ENCODE data around the gene AGTR1. TPM values are rescaled to one million over a fixed set of nuclear protein-coding genes. Genes with fewer than 3 reads are reported as not detected.
"Not testable (repeated sequence)": the region's sequence is repeated elsewhere in the genome, so short reads cannot be mapped to it uniquely, and the experiment has no call there.

The AGTR1 gene
- total RNA-seq, 1 donor from 2014 or later, result 2.1 TPM

DNA sequence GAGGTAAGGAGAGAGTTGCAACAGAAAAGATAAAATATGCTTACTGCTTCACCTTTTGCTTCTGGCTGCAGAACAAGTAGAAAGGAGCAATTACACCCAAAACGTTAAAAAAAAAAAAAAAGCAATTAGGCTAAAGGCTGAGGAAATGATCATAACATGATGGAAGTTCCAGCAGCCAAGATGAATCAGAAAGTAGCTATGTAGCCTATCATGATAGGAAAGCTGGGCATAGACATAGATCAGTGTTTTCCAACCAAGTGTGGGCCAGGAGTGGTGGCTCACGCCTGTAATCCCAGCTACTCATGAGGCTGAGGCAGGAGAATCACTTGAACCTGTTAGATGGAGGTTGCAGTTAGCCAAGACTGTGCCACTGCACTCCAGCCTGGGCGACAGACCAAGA, 52.6 kb downstream of the AGTR1 start:
- Mint-ChIP-seq H3K9me3 (peaks cover 3% of the 10 kb centered on the region), H3K27me3 (ENCODE audit: low read depth) (no peaks in the 10 kb centered on the region), H3K4me3 (no peak overlapping the region), H3K27ac (ENCODE audit: unreplicated experiment) (no peak overlapping the region), H3K36me3 (ENCODE audit: low read depth) (no peaks in the 10 kb centered on the region), H3K4me1 (peaks cover 3% of the 10 kb centered on the region)
- TF ChIP-seq, protein P1, sequence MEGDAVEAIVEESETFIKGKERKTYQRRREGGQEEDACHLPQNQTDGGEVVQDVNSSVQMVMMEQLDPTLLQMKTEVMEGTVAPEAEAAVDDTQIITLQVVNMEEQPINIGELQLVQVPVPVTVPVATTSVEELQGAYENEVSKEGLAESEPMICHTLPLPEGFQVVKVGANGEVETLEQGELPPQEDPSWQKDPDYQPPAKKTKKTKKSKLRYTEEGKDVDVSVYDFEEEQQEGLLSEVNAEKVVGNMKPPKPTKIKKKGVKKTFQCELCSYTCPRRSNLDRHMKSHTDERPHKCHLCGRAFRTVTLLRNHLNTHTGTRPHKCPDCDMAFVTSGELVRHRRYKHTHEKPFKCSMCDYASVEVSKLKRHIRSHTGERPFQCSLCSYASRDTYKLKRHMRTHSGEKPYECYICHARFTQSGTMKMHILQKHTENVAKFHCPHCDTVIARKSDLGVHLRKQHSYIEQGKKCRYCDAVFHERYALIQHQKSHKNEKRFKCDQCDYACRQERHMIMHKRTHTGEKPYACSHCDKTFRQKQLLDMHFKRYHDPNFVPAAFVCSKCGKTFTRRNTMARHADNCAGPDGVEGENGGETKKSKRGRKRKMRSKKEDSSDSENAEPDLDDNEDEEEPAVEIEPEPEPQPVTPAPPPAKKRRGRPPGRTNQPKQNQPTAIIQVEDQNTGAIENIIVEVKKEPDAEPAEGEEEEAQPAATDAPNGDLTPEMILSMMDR (conservative IDR thresholded peaks at IDR 0.05), result no peak
- DNase-seq (ENCODE audit: low read depth, low spot score), result no peak

DNA sequence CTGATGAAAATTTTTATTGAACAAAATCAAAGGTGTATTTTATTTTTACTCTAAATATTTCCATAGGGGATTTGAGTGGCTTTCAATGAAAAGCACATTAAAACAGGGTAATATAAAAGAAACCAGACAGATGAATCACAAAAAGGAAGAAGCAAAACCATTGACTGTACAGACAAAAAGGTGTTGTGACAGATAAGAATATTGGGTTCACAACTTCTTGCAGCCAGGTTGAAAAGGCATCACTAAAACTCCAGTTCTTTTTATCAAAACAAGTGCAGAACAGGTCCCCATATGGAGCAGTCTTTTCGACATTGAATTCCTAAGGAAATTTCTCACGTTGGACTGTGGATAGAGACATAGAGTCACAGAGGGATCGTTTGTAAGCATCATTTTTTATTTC, 53.8 kb downstream of the AGTR1 start:
- H3K36me3 Mint-ChIP-seq (ENCODE audit: low read depth), result no peaks in the 10 kb centered on the region
- no peak overlapping the region for H3K4me3 Mint-ChIP-seq
- H3K9me3 Mint-ChIP-seq, result peaks cover 3% of the 10 kb centered on the region
- no peak overlapping the region for H3K27ac Mint-ChIP-seq (ENCODE audit: unreplicated experiment)
- H3K4me1 Mint-ChIP-seq, result peaks cover 4% of the 10 kb centered on the region
- no peak for DNase-seq (ENCODE audit: low read depth, low spot score)
- TF ChIP-seq, protein P1 (conservative IDR thresholded peaks at IDR 0.05), result no peak
- no peaks in the 10 kb centered on the region for H3K27me3 Mint-ChIP-seq (ENCODE audit: low read depth)

- H3K36me3 Mint-ChIP-seq (ENCODE audit: low read depth); H3K9me3 Mint-ChIP-seq; H3K27me3 Mint-ChIP-seq (ENCODE audit: low read depth); H3K4me3 Mint-ChIP-seq; H3K4me1 Mint-ChIP-seq; H3K27ac Mint-ChIP-seq (ENCODE audit: unreplicated experiment); DNase-seq (ENCODE audit: low read depth, low spot score): not testable (repeated sequence)
These were observed 55.7 kb downstream of the AGTR1 start for GRCh38 chr3:148753385-148753784.

- Mint-ChIP-seq H3K27me3 (ENCODE audit: low read depth) (no peaks in the 10 kb centered on the region), H3K36me3 (ENCODE audit: low read depth) (no peaks in the 10 kb centered on the region), H3K27ac (ENCODE audit: unreplicated experiment) (no peak overlapping the region), H3K9me3 (peaks cover 3% of the 10 kb centered on the region), H3K4me1 (peaks cover 8% of the 10 kb centered on the region), H3K4me3 (no peak overlapping the region)
- DNase-seq (ENCODE audit: low read depth, low spot score), result no peak
- TF ChIP-seq, protein P1 (conservative IDR thresholded peaks at IDR 0.05), result no peak
These were observed 57.9 kb downstream of the AGTR1 start for GRCh38 chr3:148755570-148755969.

DNA sequence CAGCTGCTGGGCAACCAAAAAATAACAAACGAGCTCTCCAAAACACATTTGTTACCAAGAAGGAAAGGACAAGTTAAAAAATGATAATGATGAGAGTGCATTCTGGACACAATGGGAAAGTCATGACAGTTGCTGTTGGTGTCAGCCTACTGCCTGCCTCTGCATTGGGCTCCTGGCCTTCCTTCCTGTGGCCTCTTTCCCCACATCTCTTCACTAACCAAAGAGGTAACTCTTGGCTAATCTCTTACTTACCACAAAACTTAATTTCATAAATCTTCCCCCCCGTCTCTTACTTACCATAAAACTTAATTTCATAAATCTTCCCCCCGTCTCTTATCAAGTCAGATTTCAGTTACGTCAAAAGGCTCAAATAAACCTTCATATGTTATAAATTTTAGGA, 58.6 kb downstream of the AGTR1 start:
- Mint-ChIP-seq H3K27ac (ENCODE audit: unreplicated experiment) (no peak overlapping the region), H3K27me3 (ENCODE audit: low read depth) (no peaks in the 10 kb centered on the region), H3K4me1 (peaks cover 8% of the 10 kb centered on the region), H3K4me3 (no peak overlapping the region), H3K36me3 (ENCODE audit: low read depth) (no peaks in the 10 kb centered on the region), H3K9me3 (peaks cover 3% of the 10 kb centered on the region)
- TF ChIP-seq, protein P1 (conservative IDR thresholded peaks at IDR 0.05), result no peak
- DNase-seq (ENCODE audit: low read depth, low spot score), result no peak

DNA sequence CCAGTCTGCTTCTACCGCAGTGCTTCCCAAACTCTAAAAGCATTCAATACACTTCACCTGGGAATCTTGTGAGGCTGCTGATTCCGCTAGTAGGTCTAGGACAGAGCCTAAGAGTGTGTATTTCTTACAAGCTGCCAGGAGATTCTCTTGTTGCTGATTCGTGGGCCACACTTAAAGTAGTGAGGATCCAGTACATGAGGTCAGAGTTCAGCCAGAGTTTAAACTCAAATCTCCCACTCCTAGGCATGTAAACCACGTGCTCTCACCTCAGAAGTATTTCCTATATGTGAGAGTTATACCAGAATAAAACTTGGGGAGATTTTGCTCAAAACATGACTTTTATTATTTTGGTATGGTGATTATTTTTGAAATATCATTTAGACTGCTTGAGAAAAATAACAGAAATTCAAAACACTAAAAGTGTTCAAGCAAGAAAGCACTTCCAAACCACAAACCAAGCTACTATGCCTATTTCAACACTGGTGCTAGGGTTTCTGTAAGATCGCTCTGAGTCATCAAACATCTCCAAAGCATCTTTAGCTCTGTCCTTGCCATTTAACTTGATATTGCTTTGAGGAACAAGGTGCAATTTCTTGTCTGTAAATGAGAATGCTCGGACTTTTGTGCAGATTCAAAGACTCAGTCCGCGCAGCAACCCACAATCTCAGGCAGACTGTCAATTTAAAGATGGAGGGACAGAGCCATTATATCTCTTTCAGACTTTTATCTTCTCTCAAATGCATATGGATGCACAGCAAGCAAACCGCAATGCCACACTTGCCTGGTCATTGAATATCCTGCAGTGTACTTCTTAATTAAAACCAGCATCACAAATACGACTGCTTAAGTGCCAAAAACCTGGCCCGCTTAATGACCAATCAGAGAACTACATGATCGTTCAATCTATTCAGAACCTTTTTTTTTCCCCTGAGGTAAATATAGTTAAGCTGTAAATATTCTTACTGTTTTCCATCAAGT, 59.8 kb downstream of the AGTR1 start:
- TF ChIP-seq, protein P1 (conservative IDR thresholded peaks at IDR 0.05), result no peak
- Mint-ChIP-seq H3K27ac (ENCODE audit: unreplicated experiment) (no peak overlapping the region), H3K27me3 (ENCODE audit: low read depth) (no peaks in the 10 kb centered on the region), H3K4me3 (no peak overlapping the region), H3K4me1 (peaks cover 8% of the 10 kb centered on the region), H3K36me3 (ENCODE audit: low read depth) (no peaks in the 10 kb centered on the region), H3K9me3 (peaks cover 3% of the 10 kb centered on the region)
- DNase-seq (ENCODE audit: low read depth, low spot score), result no peak
